Medulla oblongata (tissue), 1 donor: ENCODE measurements around the gene FAM89B.

Experiments
- DNase-seq: peaks from one replicate; pipeline ENCODE4 v3.0.0-alpha.2; 2015; ENCODE audit errors: extremely low spot score

The FAM89B gene

GRCh38 chr11:65538915-65539743 lies 33.2 kb upstream of the FAM89B start:
- DNase-seq, result no peak

GRCh38 chr11:65539744-65540289 lies 32.5 kb upstream of the FAM89B start:
- DNase-seq, result no peak

GRCh38 chr11:65540290-65541092 lies 31.8 kb upstream of the FAM89B start:
- DNase-seq, result peak; percentile 90

GRCh38 chr11:65541093-65541982 lies 31.0 kb upstream of the FAM89B start:
- DNase-seq, result no peak

- no peak for DNase-seq
These were observed 29.5 kb upstream of the FAM89B start for GRCh38 chr11:65542738-65543390.

- DNase-seq, result no peak
These were observed 26.5 kb upstream of the FAM89B start for GRCh38 chr11:65545853-65546216.

GRCh38 chr11:65546217-65546958 lies 25.9 kb upstream of the FAM89B start:
- DNase-seq, result peak; percentile 46

- no peak for DNase-seq
These were observed 24.8 kb upstream of the FAM89B start for GRCh38 chr11:65547446-65548125.

GRCh38 chr11:65548395-65548794 lies 23.9 kb upstream of the FAM89B start:
- peak; percentile 61 for DNase-seq

GRCh38 chr11:65549096-65549495 lies 23.2 kb upstream of the FAM89B start:
- DNase-seq, result no peak

- no peak for DNase-seq
These were observed 20.6 kb upstream of the FAM89B start for GRCh38 chr11:65551572-65552387.

GRCh38 chr11:65552388-65552951 lies 19.9 kb upstream of the FAM89B start:
- no peak for DNase-seq

- no peak for DNase-seq
These were observed 18.9 kb upstream of the FAM89B start for GRCh38 chr11:65553301-65554001.

- DNase-seq, result no peak
These were observed 18.1 kb upstream of the FAM89B start for GRCh38 chr11:65554057-65554818.

- DNase-seq, result no peak
These were observed 17.4 kb upstream of the FAM89B start for GRCh38 chr11:65554842-65555430.

GRCh38 chr11:65555693-65556231 lies 16.6 kb upstream of the FAM89B start:
- DNase-seq, result no peak
